Testis (tissue), 3 donors: ENCODE measurements around the gene TPR. TPM values are rescaled to one million over a fixed set of nuclear protein-coding genes. Genes with fewer than 3 reads are reported as not detected.

ENCODE experiments used
- DNase-seq: peaks from one replicate; pipeline ENCODE4 v3.0.0-alpha.2; 2019
- H3K27ac ChIP-seq, 2 donors: fragments of 200-600 bp; sonication (generic); one replicate each; pipeline ENCODE4 v1.5.1; 2019
- H3K27me3 ChIP-seq: fragments of 200-600 bp; sonication (generic); one replicate; pipeline ENCODE4 v1.5.1; 2019
- H3K36me3 ChIP-seq: fragments of 200-600 bp; sonication (generic); one replicate; pipeline ENCODE4 v1.5.1; 2017; ENCODE audit warnings: low read depth; ENCODE audit errors: missing control alignments
- H3K4me1 ChIP-seq: fragments of 200-600 bp; sonication (generic); one replicate; pipeline ENCODE4 v1.5.1; 2019
- H3K4me3 ChIP-seq, 2 donors: fragments of 200-600 bp; sonication (generic); one replicate each; pipeline ENCODE4 v1.5.1; 2017 to 2019
- H3K9me3 ChIP-seq: fragments of 200-600 bp; sonication (generic); one replicate; pipeline ENCODE4 v1.5.1; 2017
- CTCF ChIP-seq, 3 experiments: fragments of 450-650 bp in 2 of 3; fragments of 200-600 bp in 1 of 3; sonication (generic) in 1 of 3; IDR thresholded peaks; one replicate each; pipeline ENCODE4 v1.5.1; 2016 to 2019; ENCODE audit warnings: antibody characterized with exemption in 3 of 3, mild to moderate bottlenecking in 2 of 3, moderate library complexity in 1 of 3
- POLR2A ChIP-seq: fragments of 450-650 bp; IDR thresholded peaks from one replicate; pipeline ENCODE4 v1.6.1; 2017; ENCODE audit warnings: antibody characterized with exemption, mild to moderate bottlenecking, moderate library complexity
- WGBS, 2 donors: methylation state at CpG; one replicate each; pipeline ENCODE4 v1.1.5; 2018; 5-methylcytosine and 5-hydroxymethylcytosine counted together
- intact Hi-C: fragments of 100-400 bp; cut with DNase I; formaldehyde crosslinking; loops from one replicate; pipeline ENCODE4 v1.15.1; 2023; ENCODE audit warnings: low total_unique reads
- polyA plus RNA-seq: library from polyadenylated mRNA; stranded (reverse); fragments of 350-450 nt; fragmentation: Illumina TruSeq; extraction: RNeasy Lipid Tissue Mini Kit (QIAGEN cat#74804); gene quantifications from one replicate; pipeline ENCODE4 v1.2.3, GENCODE V29; 2014; ENCODE audit warnings: low read depth, low replicate concordance; ENCODE audit not compliant: insufficient read depth
- total RNA-seq, 2 donors: library from RNA; depleted of rRNA; stranded (reverse); fragments of >200 nt; gene quantifications; one replicate each; pipeline ENCODE4 v1.2.3, GENCODE V29; 2016

Gene TPR
- total and polyA plus RNA-seq, 3 donors from 2014 or later, result 47.4 to 249 (median 164) TPM

DNA sequence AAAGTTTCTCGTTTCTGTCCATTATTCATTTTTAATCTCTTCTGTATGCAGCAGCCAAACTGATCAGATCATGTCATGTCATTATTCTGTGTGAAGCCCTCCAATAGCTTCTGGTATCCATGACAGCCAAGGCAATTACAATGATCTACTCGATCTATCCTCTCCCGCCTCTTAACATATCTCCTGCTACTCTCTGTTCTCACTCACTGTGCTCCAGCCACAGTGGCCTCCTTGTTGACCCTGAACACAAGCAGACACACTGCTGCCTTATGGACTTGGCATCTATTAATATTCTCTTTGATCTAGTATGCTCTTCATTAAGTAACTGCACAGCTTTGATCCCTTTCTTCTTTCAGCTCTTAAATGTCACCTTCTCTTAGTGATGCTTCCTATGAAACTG is 59.5 kb downstream of the TPR start:
- TF ChIP-seq POLR2A, result no peak
- TF ChIP-seq CTCF (IDR thresholded peaks at IDR 0.05), result no peak
- Histone ChIP-seq H3K36me3 (no peaks in the 10 kb centered on the region), H3K4me1 (no peaks in the 10 kb centered on the region), H3K4me3 (no peak overlapping the region), H3K27me3 (no peaks in the 10 kb centered on the region), H3K27ac (no peak overlapping the region), H3K9me3 (no peaks in the 10 kb centered on the region)
- 70 to 78% methylated on average over 3 of the region's 3 CpGs for WGBS, 2 donors
- no peak for DNase-seq
- intact Hi-C loops, result no loop called here

GRCh38 chr1:186311375-186312051 is 63.5 kb downstream of the TPR start:
- Histone ChIP-seq H3K9me3 (no peaks in the 10 kb centered on the region), H3K4me3 (no peak overlapping the region), H3K27ac (no peak overlapping the region), H3K4me1 (no peaks in the 10 kb centered on the region), H3K27me3 (no peaks in the 10 kb centered on the region), H3K36me3 (no peaks in the 10 kb centered on the region)
- TF ChIP-seq CTCF (IDR thresholded peaks at IDR 0.05), result no peak
- TF ChIP-seq POLR2A, result no peak
- no peak for DNase-seq
- WGBS, 2 donors, result 94 to 95% methylated on average over 3 of the region's 3 CpGs
- intact Hi-C loops, result no loop called here

DNA sequence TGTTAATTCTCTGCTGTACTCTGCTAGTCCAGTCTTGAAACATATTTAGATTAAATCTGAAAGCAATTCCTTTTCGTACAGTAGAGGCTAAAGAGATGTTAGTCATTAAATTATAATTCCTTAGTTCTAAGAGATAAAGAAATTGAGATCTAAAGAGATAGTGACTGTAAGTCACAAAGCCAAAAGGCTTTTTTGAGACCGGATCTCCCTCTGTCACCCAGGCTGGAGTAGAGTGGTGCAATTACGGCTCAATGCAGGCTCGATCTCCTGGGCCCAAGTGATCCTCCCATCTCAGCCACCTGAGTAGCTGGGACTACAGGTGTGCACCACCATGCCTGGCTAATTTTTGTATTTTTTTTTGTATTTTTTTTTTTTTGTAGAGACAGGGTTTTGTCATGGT is 64.7 kb downstream of the TPR start:
- WGBS, 2 donors, result 92 to 93% methylated on average over 4 of the region's 4 CpGs

GRCh38 chr1:186308264-186309060 is 66.6 kb downstream of the TPR start:
- no peaks in the 10 kb centered on the region for H3K36me3 ChIP-seq
- intact Hi-C loops, result no loop called here
- DNase-seq, result no peak
- no peak overlapping the region for H3K27ac ChIP-seq
- no peak for TF ChIP-seq CTCF (IDR thresholded peaks at IDR 0.05)
- TF ChIP-seq POLR2A, result no peak
- H3K27me3 ChIP-seq, result no peaks in the 10 kb centered on the region
- H3K4me3 ChIP-seq, result no peak overlapping the region
- H3K9me3 ChIP-seq, result no peaks in the 10 kb centered on the region
- WGBS, 2 donors, result 94 to 99% methylated on average over 6 of the region's 6 CpGs
- H3K4me1 ChIP-seq, result no peaks in the 10 kb centered on the region

More for the DNA sequence above, 64.7 kb downstream of the TPR start:
- H3K4me1 ChIP-seq, result no peaks in the 10 kb centered on the region
- no peak for DNase-seq
- TF ChIP-seq CTCF (IDR thresholded peaks at IDR 0.05), result no peak
- TF ChIP-seq POLR2A, result no peak
- no peaks in the 10 kb centered on the region for H3K36me3 ChIP-seq
- H3K9me3 ChIP-seq, result no peaks in the 10 kb centered on the region
- intact Hi-C loops, result no loop called here
- no peak overlapping the region for H3K27ac ChIP-seq
- no peaks in the 10 kb centered on the region for H3K27me3 ChIP-seq
- no peak overlapping the region for H3K4me3 ChIP-seq
